Measurements from ENCODE around the gene TBX19.

The TBX19 gene

GRCh38 chr1:168281603-168282325 is 1.1 kb downstream of the TBX19 start:
- no peak for DNase-seq (ENCODE audit: low spot score)

DNA sequence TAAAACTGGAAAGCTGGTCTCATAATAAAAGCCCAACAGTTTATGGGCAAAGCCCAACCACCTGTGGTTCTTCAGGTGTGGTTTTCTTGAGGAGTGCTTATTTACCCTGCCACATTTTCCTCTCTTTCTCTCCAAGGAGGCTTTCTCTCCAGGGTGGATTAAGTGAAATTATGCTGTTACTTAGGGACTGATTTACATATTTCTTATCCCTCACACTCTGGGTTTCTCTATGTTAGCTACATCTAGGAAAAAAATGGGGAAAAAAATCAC is 4.8 kb downstream of the TBX19 start:
- no peak for DNase-seq (ENCODE audit: low spot score)

GRCh38 chr1:168285971-168286927 is 5.6 kb downstream of the TBX19 start:
- no peak for DNase-seq (ENCODE audit: low spot score)

- no peak for DNase-seq (ENCODE audit: low spot score)
Observed at GRCh38 chr1:168287237-168287664, 6.6 kb downstream of the TBX19 start.

- DNase-seq (ENCODE audit: low spot score), result no peak
Observed at GRCh38 chr1:168288311-168289052, 7.8 kb downstream of the TBX19 start.

DNA sequence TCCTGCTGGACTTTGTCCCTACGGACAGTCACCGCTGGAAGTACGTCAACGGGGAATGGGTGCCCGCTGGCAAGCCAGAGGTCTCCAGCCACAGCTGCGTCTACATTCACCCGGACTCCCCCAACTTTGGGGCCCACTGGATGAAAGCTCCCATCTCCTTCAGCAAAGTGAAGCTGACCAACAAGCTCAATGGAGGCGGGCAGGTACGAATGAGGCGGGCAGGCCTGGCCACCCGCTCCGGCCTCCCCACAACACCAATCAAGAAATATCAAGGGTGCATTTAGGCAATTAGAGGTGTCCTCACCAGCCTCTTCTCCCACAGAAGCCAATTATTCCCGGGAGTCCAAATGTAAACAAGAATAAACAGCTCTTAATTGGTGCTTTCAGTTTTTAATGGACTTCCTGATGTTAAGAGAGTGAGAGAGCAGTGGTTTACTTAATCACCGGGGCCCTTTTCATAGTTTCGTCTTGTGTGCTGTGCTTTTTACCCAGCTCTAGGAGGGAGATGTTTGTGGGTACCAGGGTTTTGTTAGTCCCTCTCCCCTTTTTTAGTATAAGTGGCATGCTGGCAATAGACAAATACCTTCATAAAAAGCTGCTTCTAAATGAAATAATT is 10.7 kb downstream of the TBX19 start:
- no peak for DNase-seq (ENCODE audit: low spot score)

GRCh38 chr1:168293356-168293755 is 12.7 kb downstream of the TBX19 start:
- DNase-seq (ENCODE audit: low spot score), result no peak

GRCh38 chr1:168295411-168296114 is 14.9 kb downstream of the TBX19 start:
- DNase-seq (ENCODE audit: low spot score), result no peak

DNA sequence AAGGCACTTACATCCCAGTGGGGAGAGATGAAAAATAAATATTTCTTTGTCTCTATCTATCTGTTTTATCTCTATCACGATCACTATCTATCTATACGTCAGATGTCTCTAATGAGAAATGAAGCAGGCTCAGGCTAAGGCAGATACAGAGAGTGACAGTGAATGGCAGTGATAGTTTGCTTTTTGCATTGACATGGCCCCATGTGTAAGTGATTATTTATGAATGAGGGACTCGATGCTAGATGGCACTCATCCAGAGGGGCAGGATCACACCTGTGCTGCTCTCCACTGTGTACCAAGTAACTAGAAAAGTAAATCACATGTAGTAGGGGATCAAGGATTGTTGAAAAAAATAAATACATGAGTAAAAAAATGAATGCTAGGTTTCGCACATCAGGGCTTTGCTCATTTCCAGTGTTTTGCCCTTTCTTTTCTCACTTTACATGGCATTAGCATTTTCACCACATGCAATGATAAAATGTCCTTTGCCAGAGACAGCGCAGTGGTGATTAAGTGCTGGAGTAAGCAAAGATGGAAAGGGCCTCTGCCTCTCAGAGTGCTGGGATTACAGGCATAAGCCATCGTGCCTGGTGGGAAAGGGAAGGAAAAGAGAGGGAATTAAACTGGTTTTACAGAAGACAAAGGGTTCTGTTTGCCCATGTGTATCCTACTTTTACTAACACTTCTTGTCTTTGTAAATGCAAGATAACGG is 16.5 kb downstream of the TBX19 start:
- no peak for DNase-seq (ENCODE audit: low spot score)

DNA sequence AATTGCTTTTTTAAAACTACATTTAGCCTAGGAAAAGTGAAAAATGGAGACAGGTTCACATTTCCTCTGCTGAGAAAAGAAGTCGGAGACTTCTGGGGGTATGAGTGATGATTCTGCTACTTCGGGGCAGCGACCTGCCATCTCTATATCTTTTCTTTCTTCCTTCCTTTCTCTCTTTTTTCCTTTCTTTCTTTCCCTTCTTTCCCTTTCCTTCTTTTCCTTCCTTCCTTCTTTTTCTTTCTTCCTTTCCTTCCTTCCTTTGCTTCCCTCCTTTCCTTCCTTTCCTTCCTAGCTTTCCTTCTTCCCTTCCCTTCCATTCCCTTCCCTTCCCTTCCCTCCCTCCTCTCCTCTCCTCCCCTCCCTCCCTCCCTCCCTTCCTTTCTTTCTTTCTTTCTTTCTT is 17.8 kb downstream of the TBX19 start:
- no peak for DNase-seq (ENCODE audit: low spot score)

DNA sequence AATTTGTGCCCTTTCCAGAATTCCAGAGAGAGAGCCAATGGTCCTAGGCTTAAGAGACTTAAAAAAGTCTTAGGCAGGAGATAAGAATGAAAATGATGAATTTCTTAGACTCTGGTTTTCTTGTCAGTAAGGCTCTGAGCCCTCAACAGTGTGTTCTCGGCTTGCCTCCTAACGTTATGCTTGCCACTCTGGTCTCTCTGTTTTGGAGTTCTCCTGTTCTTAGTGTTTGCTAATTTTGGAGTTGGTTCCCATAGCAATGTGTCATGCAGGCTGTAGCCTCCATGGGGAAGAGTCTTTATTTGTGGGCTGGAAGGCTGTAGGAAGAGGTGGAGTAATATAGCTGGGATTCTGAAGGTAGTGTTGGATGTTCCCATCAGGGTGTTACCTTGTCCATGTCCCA is 19.9 kb downstream of the TBX19 start:
- DNase-seq (ENCODE audit: low spot score), result no peak

- no peak for DNase-seq (ENCODE audit: low spot score)
Observed at GRCh38 chr1:168301664-168302320, 21.1 kb downstream of the TBX19 start.

- DNase-seq (ENCODE audit: low spot score), result no peak
Observed at GRCh38 chr1:168303716-168304540, 23.3 kb downstream of the TBX19 start.

DNA sequence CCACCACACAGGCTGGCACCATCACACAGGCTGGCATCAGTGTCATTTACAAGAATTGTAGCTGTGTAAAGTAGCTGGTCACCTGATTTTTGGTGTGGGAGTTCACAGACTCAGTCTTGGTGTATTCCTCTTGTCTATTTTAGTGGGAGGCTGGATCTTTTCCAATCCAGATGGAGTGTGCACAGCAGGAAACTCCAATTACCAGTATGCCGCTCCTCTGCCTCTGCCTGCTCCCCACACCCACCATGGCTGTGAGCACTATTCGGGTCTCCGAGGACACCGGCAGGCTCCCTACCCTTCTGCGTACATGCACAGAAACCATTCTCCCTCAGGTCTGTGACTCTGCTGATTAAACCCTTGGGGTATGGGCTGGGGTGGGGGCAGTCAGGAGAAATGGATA is 24.2 kb downstream of the TBX19 start:
- DNase-seq (ENCODE audit: low spot score), result no peak

DNA sequence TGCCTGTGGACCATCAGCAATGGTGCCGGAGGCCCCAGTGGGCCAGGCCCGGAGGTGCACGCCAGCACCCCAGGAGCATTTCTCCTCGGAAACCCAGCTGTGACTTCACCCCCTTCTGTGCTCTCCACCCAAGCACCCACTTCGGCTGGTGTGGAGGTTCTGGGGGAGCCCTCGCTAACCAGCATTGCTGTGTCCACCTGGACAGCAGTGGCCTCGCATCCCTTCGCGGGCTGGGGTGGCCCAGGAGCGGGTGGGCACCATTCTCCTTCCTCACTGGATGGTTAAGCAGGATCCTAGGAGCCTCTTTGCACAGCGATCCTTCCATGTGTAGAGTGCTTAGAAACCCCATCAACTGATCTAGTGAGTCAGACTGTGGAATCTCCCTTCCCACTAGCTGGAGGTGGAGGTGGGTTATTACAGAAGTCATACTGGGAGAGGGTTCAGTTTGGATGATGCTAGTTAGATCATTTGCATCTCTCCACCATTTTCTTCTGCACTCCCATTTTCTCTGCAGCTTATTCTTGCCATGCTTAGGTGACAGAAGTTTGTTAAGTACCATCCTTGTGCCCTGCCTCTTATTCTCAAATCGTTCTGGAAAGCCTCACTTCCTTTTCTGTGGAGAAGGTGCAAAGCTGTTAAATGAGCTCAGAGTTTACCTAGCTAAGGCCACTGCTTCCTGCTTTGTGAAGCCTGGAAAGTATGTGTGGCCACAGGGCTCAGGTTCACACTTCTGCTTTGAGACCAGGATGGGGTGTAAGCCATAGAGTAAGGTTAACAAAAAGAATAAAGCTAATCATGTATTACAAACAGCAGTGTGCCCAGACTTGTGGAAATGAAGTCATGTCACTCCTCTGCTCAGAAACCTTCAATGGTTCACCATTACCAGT is 32.3 kb downstream of the TBX19 start:
- no peak for DNase-seq (ENCODE audit: low spot score)

DNA sequence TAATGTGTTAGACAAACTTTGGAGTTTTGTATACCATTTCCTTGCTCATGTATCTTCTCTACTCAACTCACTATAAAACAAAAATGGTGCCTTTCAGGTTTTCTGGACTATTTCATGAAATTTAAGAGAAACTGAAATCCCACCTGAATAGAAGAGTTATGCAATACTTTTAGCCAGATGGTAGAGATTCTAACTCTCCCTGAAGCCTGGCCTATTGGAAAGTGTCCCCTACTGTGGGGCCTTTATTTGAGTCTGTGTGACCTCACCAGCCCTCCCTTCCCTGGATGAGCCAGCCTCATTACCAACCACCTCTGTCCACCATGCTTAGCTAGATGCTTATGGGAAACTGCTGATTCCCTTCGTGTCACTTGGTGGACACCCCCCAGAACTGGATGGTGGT is 35.5 kb downstream of the TBX19 start:
- no peak for DNase-seq (ENCODE audit: low spot score)

DNA sequence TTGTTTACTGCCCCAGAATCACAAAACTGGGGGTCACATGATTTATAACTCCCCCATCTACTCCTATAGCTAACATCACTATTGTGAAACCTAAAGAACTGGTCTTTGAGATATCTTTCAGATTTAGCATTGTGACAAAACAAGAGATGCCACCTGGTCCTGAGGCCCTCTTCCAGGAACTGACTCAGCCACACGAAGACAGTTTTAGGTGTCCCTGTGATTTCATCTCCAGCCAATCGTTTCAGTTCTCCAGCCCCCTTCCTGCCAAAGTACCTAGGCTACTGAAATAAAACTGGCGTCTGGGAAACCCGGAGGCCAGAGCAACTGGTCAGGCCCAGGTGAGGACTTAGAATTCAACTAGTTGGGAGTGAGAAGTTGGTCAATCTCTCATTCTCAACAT is 36.6 kb downstream of the TBX19 start:
- no peak for DNase-seq (ENCODE audit: low spot score)

DNA sequence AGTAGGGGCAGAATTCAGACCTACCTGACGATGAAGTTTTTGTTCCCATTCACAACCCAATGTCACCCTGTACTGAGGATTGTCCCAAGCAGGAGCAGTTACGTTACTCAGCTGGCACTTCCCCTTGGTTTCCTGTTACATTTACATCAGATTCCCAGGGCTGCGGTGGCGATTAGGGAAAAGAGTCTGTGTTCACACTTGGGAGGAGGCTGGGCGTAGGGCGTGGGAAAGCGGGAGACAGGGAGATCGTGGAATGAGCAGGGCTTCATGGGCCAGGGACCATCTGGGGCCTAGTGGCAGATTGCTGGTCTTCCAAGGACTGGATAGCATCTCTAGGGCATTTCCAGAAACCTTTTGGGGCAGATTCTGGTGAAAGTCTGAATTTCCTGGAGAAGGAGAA is 39.0 kb downstream of the TBX19 start:
- DNase-seq (ENCODE audit: low spot score), result no peak

DNA sequence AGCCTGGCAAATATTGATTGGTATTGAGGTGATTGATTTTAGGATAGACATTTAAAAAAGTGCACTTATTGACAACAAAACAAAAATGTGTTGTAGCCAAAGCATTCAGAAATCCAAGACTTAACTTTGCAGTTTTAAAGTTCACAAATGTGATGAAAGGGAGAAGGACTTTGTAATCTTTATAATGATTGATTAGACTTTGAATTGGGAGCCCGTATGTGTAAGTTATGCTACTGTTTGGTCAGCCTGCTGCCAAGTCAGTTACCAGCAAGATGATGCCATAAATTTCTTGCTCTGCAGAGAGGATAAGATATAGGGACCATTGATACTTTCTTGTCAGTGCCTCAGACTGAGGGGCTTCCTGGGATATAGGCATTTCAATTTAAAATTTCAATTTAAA is 39.5 kb downstream of the TBX19 start:
- DNase-seq (ENCODE audit: low spot score), result no peak
